Stimulated activated CD4-positive, alpha-beta T cell treated with anti-CD3 and anti-CD28 coated beads, Interleukin-15, amount 100 ng/mL, for 24 hours (primary cell): ENCODE results near the gene CHM.
"Not testable (repeated sequence)": the region's sequence is repeated elsewhere in the genome, so short reads cannot be mapped to it uniquely, and the experiment has no call there.

ENCODE experiments used
- DNase-seq: peaks from one replicate; pipeline ENCODE4 v3.0.0-alpha.2; 2020

Gene CHM

GRCh38 chrX:85996555-85996954, 50.8 kb downstream of the CHM start:
- DNase-seq = no peak

GRCh38 chrX:85995641-85996040, 51.7 kb downstream of the CHM start:
- no peak for DNase-seq

- DNase-seq = no peak
These were observed 52.6 kb downstream of the CHM start for GRCh38 chrX:85994797-85995196.

GRCh38 chrX:85994228-85994627, 53.1 kb downstream of the CHM start:
- DNase-seq = no peak

- DNase-seq = no peak
These were observed 53.7 kb downstream of the CHM start for GRCh38 chrX:85993539-85994197.

- DNase-seq = peak; percentile 3
These were observed 54.5 kb downstream of the CHM start for GRCh38 chrX:85992811-85993229.

- DNase-seq = no peak
These were observed 59.0 kb downstream of the CHM start for GRCh38 chrX:85988353-85988752.

- DNase-seq = no peak
These were observed 67.1 kb downstream of the CHM start for GRCh38 chrX:85980286-85980685.

GRCh38 chrX:85977218-85977617, 70.1 kb downstream of the CHM start:
- no peak for DNase-seq

GRCh38 chrX:85972351-85972750, 75.0 kb downstream of the CHM start:
- DNase-seq = not testable (repeated sequence)

- DNase-seq = no peak
These were observed 82.6 kb downstream of the CHM start for GRCh38 chrX:85964744-85965143.

- no peak for DNase-seq
These were observed 83.6 kb downstream of the CHM start for GRCh38 chrX:85963736-85964135.

GRCh38 chrX:85955510-85955909, 91.8 kb downstream of the CHM start:
- no peak for DNase-seq

- not testable (repeated sequence) for DNase-seq
These were observed 102.6 kb downstream of the CHM start for GRCh38 chrX:85944751-85945150.

- DNase-seq = no peak
These were observed 106.1 kb downstream of the CHM start for GRCh38 chrX:85941275-85941674.

- DNase-seq = not testable (repeated sequence)
These were observed 107.4 kb downstream of the CHM start for GRCh38 chrX:85939942-85940341.

- DNase-seq = not testable (repeated sequence)
These were observed 113.0 kb downstream of the CHM start for GRCh38 chrX:85934399-85934798.

GRCh38 chrX:85930099-85930498, 117.3 kb downstream of the CHM start:
- DNase-seq = no peak

GRCh38 chrX:85928606-85929005, 118.8 kb downstream of the CHM start:
- DNase-seq = no peak

GRCh38 chrX:85927740-85928139, 119.6 kb downstream of the CHM start:
- DNase-seq = no peak

GRCh38 chrX:85922821-85923220, 124.5 kb downstream of the CHM start:
- DNase-seq = no peak

- DNase-seq = not testable (repeated sequence)
These were observed 130.6 kb downstream of the CHM start for GRCh38 chrX:85916656-85917280.

- no peak for DNase-seq
These were observed 132.9 kb downstream of the CHM start for GRCh38 chrX:85914431-85914830.

GRCh38 chrX:85907316-85907715, 140.0 kb downstream of the CHM start:
- no peak for DNase-seq

GRCh38 chrX:85906399-85906798, 141.0 kb downstream of the CHM start:
- no peak for DNase-seq
